Muscle layer of duodenum (tissue), 2 donors: ENCODE data around the gene CFAP126.
"Not testable (repeated sequence)": the region's sequence is repeated elsewhere in the genome, so short reads cannot be mapped to it uniquely, and the experiment has no call there.

Source experiments
- H3K27ac ChIP-seq: one replicate; pipeline ENCODE4 v1.7.0; 2013; ENCODE audit warnings: mild to moderate bottlenecking, low read length
- H3K27me3 ChIP-seq: one replicate; pipeline ENCODE4 v1.7.0; 2013; ENCODE audit warnings: low read depth, mild to moderate bottlenecking, control low read depth, low read length
- H3K36me3 ChIP-seq, 2 donors: one replicate each; pipeline ENCODE4 v1.7.0; 2013; ENCODE audit warnings: low read length in 2 of 2, control low read depth in 1 of 2, mild to moderate bottlenecking in 1 of 2; ENCODE audit not compliant: insufficient read depth in 2 of 2, control insufficient read depth in 1 of 2
- H3K4me1 ChIP-seq, 2 donors: one replicate each; pipeline ENCODE4 v1.7.0; 2013; ENCODE audit warnings: low read length in 2 of 2, mild to moderate bottlenecking in 2 of 2, control low read depth in 1 of 2, moderate library complexity in 1 of 2; ENCODE audit not compliant: insufficient read depth in 2 of 2, control insufficient read depth in 1 of 2
- H3K4me3 ChIP-seq, 2 donors: one replicate each; pipeline ENCODE4 v1.7.0; 2013; ENCODE audit warnings: low read length in 2 of 2, low read depth in 1 of 2, mild to moderate bottlenecking in 1 of 2
- H3K9me3 ChIP-seq, 2 donors: one replicate each; pipeline ENCODE4 v1.7.0; 2013; ENCODE audit warnings: low read length in 2 of 2, control low read depth in 1 of 2, mild to moderate bottlenecking in 1 of 2; ENCODE audit not compliant: control insufficient read depth in 1 of 2
- donor health status: healthy.

CFAP126 gene

GRCh38 chr1:161398900-161399256 is 31.2 kb upstream of the CFAP126 start:
- Histone ChIP-seq H3K27ac (peak overlapping the region; percentile 100), H3K4me3 (peak overlapping the region; percentile 76 to 92), H3K4me1 (peaks cover 0 to 6% of the 10 kb centered on the region in 2 donors), H3K9me3 (no peaks in the 10 kb centered on the region), H3K27me3 (no peaks in the 10 kb centered on the region), H3K36me3 (peaks cover 0 to 4% of the 10 kb centered on the region in 2 donors)

- not testable (repeated sequence) for H3K27me3 ChIP-seq, H3K4me1 ChIP-seq, H3K36me3 ChIP-seq, H3K27ac ChIP-seq, H3K4me3 ChIP-seq, H3K9me3 ChIP-seq
Measured at GRCh38 chr1:161397038-161397437, 29.4 kb upstream of the CFAP126 start.

- no peak overlapping the region for H3K4me3 ChIP-seq
- H3K36me3 ChIP-seq, result no peaks in the 10 kb centered on the region
- no peaks in the 10 kb centered on the region for H3K9me3 ChIP-seq
- no peak overlapping the region for H3K27ac ChIP-seq
- no peaks in the 10 kb centered on the region for H3K27me3 ChIP-seq
- no peaks in the 10 kb centered on the region for H3K4me1 ChIP-seq
Measured at GRCh38 chr1:161393151-161393550, 25.5 kb upstream of the CFAP126 start.

- Histone ChIP-seq H3K27me3 (no peaks in the 10 kb centered on the region), H3K27ac (no peak overlapping the region), H3K9me3 (no peaks in the 10 kb centered on the region), H3K4me3 (no peak overlapping the region), H3K36me3 (no peaks in the 10 kb centered on the region), H3K4me1 (no peaks in the 10 kb centered on the region)
Measured at GRCh38 chr1:161391611-161392010, 23.9 kb upstream of the CFAP126 start.

GRCh38 chr1:161391136-161391535 is 23.5 kb upstream of the CFAP126 start:
- not testable (repeated sequence) for H3K27me3 ChIP-seq
- peak overlapping the region in 1 of 2 donors; percentile 58 for H3K4me3 ChIP-seq

GRCh38 chr1:161390559-161390858 is 22.8 kb upstream of the CFAP126 start:
- no peaks in the 10 kb centered on the region for H3K4me1 ChIP-seq
- no peaks in the 10 kb centered on the region for H3K9me3 ChIP-seq
- H3K4me3 ChIP-seq, result peak overlapping the region; percentile 58 to 74
- peak overlapping the region; percentile 72 for H3K27ac ChIP-seq
- no peaks in the 10 kb centered on the region for H3K36me3 ChIP-seq
- no peaks in the 10 kb centered on the region for H3K27me3 ChIP-seq

More at GRCh38 chr1:161391136-161391535, 23.5 kb upstream of the CFAP126 start:
- not testable (repeated sequence) for H3K36me3 ChIP-seq, H3K9me3 ChIP-seq, H3K4me1 ChIP-seq, H3K27ac ChIP-seq

- Histone ChIP-seq H3K9me3 (no peaks in the 10 kb centered on the region), H3K4me1 (no peaks in the 10 kb centered on the region), H3K36me3 (no peaks in the 10 kb centered on the region), H3K4me3 (peak overlapping the region; percentile 58 to 75), H3K27me3 (no peaks in the 10 kb centered on the region), H3K27ac (peak overlapping the region; percentile 97)
Measured at GRCh38 chr1:161389691-161390558, 22.2 kb upstream of the CFAP126 start.

GRCh38 chr1:161389158-161389557 is 21.5 kb upstream of the CFAP126 start:
- not testable (repeated sequence) for H3K36me3 ChIP-seq, H3K9me3 ChIP-seq, H3K4me1 ChIP-seq, H3K27me3 ChIP-seq
- Histone ChIP-seq H3K27ac (peak overlapping the region; percentile 97), H3K4me3 (peak overlapping the region in 1 of 2 donors; percentile 75)

GRCh38 chr1:161388639-161389038 is 21.0 kb upstream of the CFAP126 start:
- Histone ChIP-seq H3K27me3 (no peaks in the 10 kb centered on the region), H3K27ac (no peak overlapping the region), H3K9me3 (no peaks in the 10 kb centered on the region), H3K4me1 (no peaks in the 10 kb centered on the region), H3K4me3 (no peak overlapping the region), H3K36me3 (no peaks in the 10 kb centered on the region)

GRCh38 chr1:161382214-161383019 is 14.7 kb upstream of the CFAP126 start:
- no peaks in the 10 kb centered on the region for H3K27me3 ChIP-seq
- peaks cover 0 to 3% of the 10 kb centered on the region in 2 donors for H3K4me1 ChIP-seq
- peak overlapping the region; percentile 58 for H3K27ac ChIP-seq
- no peak overlapping the region for H3K4me3 ChIP-seq
- H3K9me3 ChIP-seq, result no peaks in the 10 kb centered on the region
- no peaks in the 10 kb centered on the region for H3K36me3 ChIP-seq

GRCh38 chr1:161381707-161382106 is 14.0 kb upstream of the CFAP126 start:
- peaks cover 0 to 3% of the 10 kb centered on the region in 2 donors for H3K4me1 ChIP-seq
- no peaks in the 10 kb centered on the region for H3K36me3 ChIP-seq
- no peak overlapping the region for H3K4me3 ChIP-seq
- H3K27ac ChIP-seq, result peak overlapping the region; percentile 67
- H3K27me3 ChIP-seq, result no peaks in the 10 kb centered on the region
- no peaks in the 10 kb centered on the region for H3K9me3 ChIP-seq
